Stimulated activated CD4-positive, alpha-beta T cell treated with anti-CD3 and anti-CD28 coated beads, Interleukin-2, amount 100 ng/mL, for 4 hours (primary cell): ENCODE measurements around the gene CDH4.
"Not testable (repeated sequence)": the region's sequence is repeated elsewhere in the genome, so short reads cannot be mapped to it uniquely, and the experiment has no call there.

Experiments
- DNase-seq: peaks from one replicate; pipeline ENCODE4 v3.0.0-alpha.2; 2020; ENCODE audit warnings: low read depth

Gene CDH4

GRCh38 chr20:61387204-61387953, 135.3 kb downstream of the CDH4 start:
- no peak for DNase-seq

- DNase-seq = no peak
These were observed 135.9 kb downstream of the CDH4 start for GRCh38 chr20:61387954-61388348.

GRCh38 chr20:61389077-61389476, 137.0 kb downstream of the CDH4 start:
- DNase-seq = no peak

GRCh38 chr20:61391185-61391584, 139.1 kb downstream of the CDH4 start:
- no peak for DNase-seq

- no peak for DNase-seq
These were observed 139.9 kb downstream of the CDH4 start for GRCh38 chr20:61391812-61392520.

GRCh38 chr20:61394088-61394799, 142.2 kb downstream of the CDH4 start:
- DNase-seq = no peak

- no peak for DNase-seq
These were observed 144.3 kb downstream of the CDH4 start for GRCh38 chr20:61396262-61396848.

- no peak for DNase-seq
These were observed 145.1 kb downstream of the CDH4 start for GRCh38 chr20:61397146-61397545.

GRCh38 chr20:61397790-61398189, 145.7 kb downstream of the CDH4 start:
- DNase-seq = no peak

GRCh38 chr20:61399433-61399832, 147.4 kb downstream of the CDH4 start:
- no peak for DNase-seq

- DNase-seq = no peak
These were observed 148.4 kb downstream of the CDH4 start for GRCh38 chr20:61400499-61400898.

- no peak for DNase-seq
These were observed 152.2 kb downstream of the CDH4 start for GRCh38 chr20:61404303-61404702.

- no peak for DNase-seq
These were observed 152.9 kb downstream of the CDH4 start for GRCh38 chr20:61405007-61405406.

GRCh38 chr20:61406773-61407172, 154.7 kb downstream of the CDH4 start:
- not testable (repeated sequence) for DNase-seq

- DNase-seq = no peak
These were observed 155.5 kb downstream of the CDH4 start for GRCh38 chr20:61407561-61407960.

GRCh38 chr20:61408951-61409740, 157.1 kb downstream of the CDH4 start:
- DNase-seq = no peak

GRCh38 chr20:61411743-61412142, 159.7 kb downstream of the CDH4 start:
- DNase-seq = no peak

GRCh38 chr20:61413752-61414151, 161.7 kb downstream of the CDH4 start:
- no peak for DNase-seq

- no peak for DNase-seq
These were observed 162.5 kb downstream of the CDH4 start for GRCh38 chr20:61414455-61414991.

- no peak for DNase-seq
These were observed 164.5 kb downstream of the CDH4 start for GRCh38 chr20:61416546-61416945.

- DNase-seq = no peak
These were observed 165.3 kb downstream of the CDH4 start for GRCh38 chr20:61417221-61417941.
